K562 (cell line): Measurements from ENCODE around the gene SLCO2B1. TPM values are rescaled to one million over a fixed set of nuclear protein-coding genes. Genes with fewer than 3 reads are reported as not detected.

ENCODE experiments used
- ATAC-seq: fragments of 200-7000 bp; cut with Tn5 transposase; 3 replicates; pipeline ENCODE4 v1.9.1; 2020; ENCODE audit warnings: moderate library complexity
- BruUV-seq: library from RNA; stranded (reverse); fragments of 400-500 nt; replicated peaks from 2 replicates; lab custom pipeline; 2021; lab: Mats Ljungman, UMichigan
- CTCF ChIA-PET: fragments of 300-600 bp; formaldehyde crosslinking; extraction: SDS; loops from one replicate; lab custom pipeline; 2021; ENCODE audit warnings: low intra/inter-chr PET ratio; lab: Yijun Ruan, JAX
- POLR2A ChIA-PET: fragments of 300-600, 350-650 bp; sonication (Branson Sonifier 250); formaldehyde crosslinking; extraction: SDS; loops from one replicate; lab custom pipeline; 2021; ENCODE audit warnings: antibody characterized with exemption, inconsistent platforms; lab: Yijun Ruan, JAX
- DNase-seq, 4 experiments: peaks; one replicate each; pipeline versions ENCODE4 v3.0.0 to v3.0.0-alpha.2; 2011 to 2018; ENCODE audit warnings: low spot score in 3 of 4, mixed read lengths in 3 of 4; ENCODE audit errors: extremely low read depth in 1 of 4
- FAIRE-seq: peaks from 2 replicates; lab custom pipeline; 2011; peaks lifted over from hg19 to GRCh38; lab: Jason Lieb, UNC
- H2AFZ ChIP-seq: 2 replicates; pipeline ENCODE4 v1.6.0; 2011; ENCODE audit warnings: low read depth, low read length, control low read depth, inconsistent platforms
- H3K27ac ChIP-seq: fragments of 200-600 bp; 3 replicates; pipeline ENCODE4 v1.8.0; 2011; ENCODE audit warnings: low read depth, mild to moderate bottlenecking, control low read depth, inconsistent platforms, low read length, moderate library complexity, mixed read lengths; ENCODE audit errors: extremely low read depth
- H3K27me3 ChIP-seq, 2 experiments: fragments of 300-600 bp in 1 of 2; 2 replicates in 1 of 2; 3 replicates in 1 of 2; pipeline versions ENCODE4 v1.6.0 to v1.8.0; 2011; ENCODE audit warnings: inconsistent platforms in 2 of 2, low read length in 2 of 2, mild to moderate bottlenecking in 1 of 2, mixed read lengths in 1 of 2, moderate library complexity in 1 of 2; ENCODE audit not compliant: control insufficient read depth in 2 of 2, insufficient read depth in 2 of 2
- H3K36me3 ChIP-seq: fragments of 300-600 bp; 3 replicates; pipeline ENCODE4 v1.8.0; 2011; ENCODE audit warnings: mild to moderate bottlenecking, low read length, inconsistent platforms; ENCODE audit not compliant: control insufficient read depth, insufficient read depth
- H3K4me1 ChIP-seq, 2 experiments: fragments of 200-600 bp in 1 of 2; replicated peaks in 1 of 2; 2 replicates in 1 of 2; 3 replicates in 1 of 2; pipeline versions ENCODE4 v1.5.1 to v1.8.0; 2011; ENCODE audit warnings: inconsistent platforms in 2 of 2, low read length in 2 of 2, mild to moderate bottlenecking in 1 of 2, mixed read lengths in 1 of 2, moderate library complexity in 1 of 2; ENCODE audit not compliant: control insufficient read depth in 2 of 2, insufficient read depth in 2 of 2
- H3K4me2 ChIP-seq: 2 replicates; pipeline ENCODE4 v1.6.1; 2011; ENCODE audit warnings: low read length, control low read depth, inconsistent platforms, mixed read lengths; ENCODE audit not compliant: insufficient read depth
- H3K4me3 ChIP-seq: fragments of 200-600 bp; sonication (generic), shearing (Covaris generic); 2 replicates; pipeline ENCODE4 v1.5.1; 2016; ENCODE audit warnings: control low read depth, inconsistent platforms
- H3K79me2 ChIP-seq: fragments of 200-600 bp; 3 replicates; pipeline ENCODE4 v1.8.0; 2011; ENCODE audit warnings: low read length, inconsistent platforms; ENCODE audit not compliant: control insufficient read depth, insufficient read depth
- H3K9ac ChIP-seq, 2 experiments: 2 replicates each; pipeline versions ENCODE4 v1.6.0 to v1.6.1; 2011; ENCODE audit warnings: low read depth in 2 of 2, low read length in 2 of 2, control low read depth in 1 of 2, inconsistent platforms in 1 of 2, mild to moderate bottlenecking in 1 of 2, mixed read lengths in 1 of 2; ENCODE audit not compliant: insufficient read depth in 1 of 2
- H3K9me1 ChIP-seq: one replicate; pipeline ENCODE4 v1.6.0; 2011; ENCODE audit warnings: inconsistent platforms, mild to moderate bottlenecking, low read length, moderate library complexity; ENCODE audit not compliant: control insufficient read depth, insufficient read depth
- H3K9me3 ChIP-seq: replicated peaks from 2 replicates; pipeline ENCODE4 v1.5.1; 2011; ENCODE audit warnings: low read depth, low read length, inconsistent platforms; ENCODE audit not compliant: control insufficient read depth, insufficient read depth
- H4K20me1 ChIP-seq: replicated peaks from 2 replicates; pipeline ENCODE4 v1.6.1; 2011; ENCODE audit warnings: low read length, inconsistent platforms, mixed read lengths; ENCODE audit not compliant: control insufficient read depth, insufficient read depth
- ARNT ChIP-seq, 2 experiments: fragments of 450-650 bp; IDR thresholded peaks; 2 replicates each; pipeline ENCODE4 v1.6.1; 2016; ENCODE audit warnings: mild to moderate bottlenecking in 1 of 2
- ATF7 ChIP-seq: fragments of 450-650 bp; IDR thresholded peaks from 2 replicates; pipeline ENCODE4 v1.7.1; 2014; ENCODE audit warnings: mild to moderate bottlenecking, moderate library complexity
- CBFA2T2 ChIP-seq: fragments of 450-650 bp; conservative IDR thresholded peaks from 2 replicates; pipeline ENCODE4 v1.6.1; 2017; ENCODE audit warnings: mild to moderate bottlenecking
- CHAMP1 ChIP-seq: fragments of 450-650 bp; IDR thresholded peaks from 2 replicates; pipeline ENCODE4 v1.6.1; 2016; ENCODE audit warnings: mild to moderate bottlenecking
- DDX20 ChIP-seq: fragments of 450-650 bp; IDR thresholded peaks from 2 replicates; pipeline ENCODE4 v1.6.1; 2016; ENCODE audit warnings: missing genetic modification characterization, low read depth, mild to moderate bottlenecking, missing compliant biosample characterization, moderate library complexity
- HNRNPH1 ChIP-seq: fragments of 200-400 bp; formaldehyde crosslinking; optimal IDR thresholded peaks from 2 replicates; pipeline ENCODE3; 2017; ENCODE audit warnings: low read depth, mild to moderate bottlenecking, low read length, moderate library complexity
- ILF3 ChIP-seq: fragments of 450-650 bp; IDR thresholded peaks from 2 replicates; pipeline ENCODE4 v1.6.1; 2018; ENCODE audit warnings: antibody characterized with exemption, mild to moderate bottlenecking, moderate library complexity, borderline replicate concordance
- MAFK ChIP-seq: IDR thresholded peaks from 2 replicates; pipeline ENCODE4 v1.6.1; 2011; ENCODE audit warnings: low read length, improper control_type of control experiment
- MIER1 ChIP-seq: fragments of 450-650 bp; IDR thresholded peaks from 2 replicates; pipeline ENCODE4 v1.6.1; 2016; ENCODE audit warnings: antibody characterized with exemption, mild to moderate bottlenecking, low read depth
- MTF1 ChIP-seq: fragments of 250-450 bp; sonication (Bioruptor Pico); IDR thresholded peaks from 2 replicates; pipeline ENCODE4 v1.9.0; 2021; ENCODE audit warnings: moderate library complexity, mild to moderate bottlenecking, inconsistent platforms, borderline replicate concordance
- RBM15 ChIP-seq: fragments of 200-400 bp; formaldehyde crosslinking; IDR thresholded peaks from 2 replicates; pipeline ENCODE4 v1.6.1; 2018; ENCODE audit warnings: mild to moderate bottlenecking, low read length, moderate library complexity; ENCODE audit not compliant: insufficient read depth
- RCOR1 ChIP-seq, 2 experiments: IDR thresholded peaks; 2 replicates each; pipeline ENCODE4 v1.6.1; 2012; ENCODE audit warnings: low read depth in 2 of 2, low read length in 2 of 2, borderline replicate concordance in 1 of 2, improper control_type of control experiment in 1 of 2
- RFX7 ChIP-seq: fragments of 250-450 bp; sonication (Bioruptor Pico); IDR thresholded peaks from 2 replicates; pipeline ENCODE4 v1.5.1; 2021; ENCODE audit warnings: mild to moderate bottlenecking
- SAFB2 ChIP-seq: fragments of 200-400 bp; formaldehyde crosslinking; IDR thresholded peaks from 2 replicates; pipeline ENCODE4 v1.6.1; 2018; ENCODE audit warnings: borderline replicate concordance, low read length, low read depth, moderate library complexity; ENCODE audit not compliant: severe bottlenecking
- SIN3A ChIP-seq, 2 experiments: fragments of 150-350 bp in 1 of 2; IDR thresholded peaks; 2 replicates each; pipeline ENCODE4 v1.6.1; 2011 to 2016; ENCODE audit warnings: borderline replicate concordance in 2 of 2, low read depth in 2 of 2, low read length in 2 of 2, mild to moderate bottlenecking in 2 of 2, moderate library complexity in 2 of 2; ENCODE audit not compliant: control insufficient read depth in 1 of 2
- SREBF2 ChIP-seq: sonication (generic); formaldehyde crosslinking; IDR thresholded peaks from 2 replicates; pipeline ENCODE4 v1.4.0; 2020; ENCODE audit warnings: mild to moderate bottlenecking, missing genetic modification reagents
- SRSF9 ChIP-seq: fragments of 200-400 bp; formaldehyde crosslinking; IDR thresholded peaks from 2 replicates; pipeline ENCODE4 v1.6.1; 2017; ENCODE audit warnings: low read depth, low read length, borderline replicate concordance
- TRIM28 ChIP-seq: fragments of 450-650 bp; IDR thresholded peaks from 2 replicates; pipeline ENCODE4 v1.6.1; 2017
- WGBS: fragments of 100-300 bp; shearing (Covaris generic); methylation state at CpG from one replicate; pipeline ENCODE4 v1.1.6; 2016; ENCODE audit warnings: low coverage, mixed read lengths; ENCODE audit not compliant: insufficient coverage; ENCODE audit errors: missing lambda C conversion rate; 5-methylcytosine and 5-hydroxymethylcytosine counted together
- in situ Hi-C: fragments of 300-500 bp; cut with MboI; formaldehyde crosslinking; loops from 4 replicates; pipeline ENCODE4 v1.15.0; 2018; ENCODE audit warnings: inconsistent platforms, mixed read lengths
- intact Hi-C: fragments of 100-400 bp; cut with micrococcal nuclease; formaldehyde crosslinking; loops from 2 replicates; pipeline ENCODE4 v1.14.2; 2022
- polyA plus RNA-seq, 8 experiments: library from polyadenylated mRNA; depleted of rRNA in 4 of 8; stranded (reverse) in 5 of 8; unstranded in 3 of 8; fragments of >200 nt; fragmentation: Nextera tagmentation in 2 of 8; fragmentation: Illumina TruSeq in 1 of 8; extraction: Ambion mirVana in 2 of 8; extraction: Trizol in 1 of 8; gene quantifications; 2 replicates each; pipeline versions ENCODE4 v1.2.1 to v1.2.3, GENCODE V29; 2011 to 2014; ENCODE audit warnings: inconsistent platforms in 1 of 8, missing spikeins in 1 of 8
- total RNA-seq, 7 experiments: library from RNA; depleted of rRNA in 6 of 7; stranded (reverse); fragments of >200 nt in 6 of 7; fragmentation: Illumina TruSeq in 2 of 7; extraction: Trizol in 2 of 7; gene quantifications; 2 replicates each; pipeline versions ENCODE4 v1.2.1 to v1.2.3, GENCODE V29; 2011 to 2021; ENCODE audit warnings: low replicate concordance in 1 of 7
- TF ChIP-seq, protein P1 (sequence below): fragments of 450-650 bp; IDR thresholded peaks from 2 replicates; pipeline ENCODE4 v1.6.1; 2016; ENCODE audit warnings: missing biosample characterization, missing genetic modification characterization

Gene SLCO2B1
- total and polyA plus RNA-seq, 9 of the 15 experiments (the other 6 are each of a cell fraction or from before 2014, with no cell fraction given) = 0.70 to 14.7 (median 7.6) TPM

GRCh38 chr11:75165721-75166120 is 14.8 kb downstream of the SLCO2B1 start:
- intact Hi-C loops = no loop called here
- ChIA-PET POLR2A (no interaction called here), CTCF (no interaction called here)
- Histone ChIP-seq H4K20me1 (peaks cover 10% of the 10 kb centered on the region), H3K9ac (no peak overlapping the region), H3K9me1 (no peaks in the 10 kb centered on the region), H3K9me3 (no peaks in the 10 kb centered on the region; the same call in 1 of the 2 replicates), H3K4me3 (no peak overlapping the region), H3K4me2 (no peak overlapping the region), H3K4me1 (peaks cover 2 to 5% of the 10 kb centered on the region in 2 experiments; a peak in 4 of 5 replicates), H3K79me2 (no peaks in the 10 kb centered on the region), H2AFZ (no peak overlapping the region), H3K27me3 (peaks cover 0 to 8% of the 10 kb centered on the region in 2 experiments; a peak in 1 of 5 replicates), H3K27ac (no peak overlapping the region), H3K36me3 (no peaks in the 10 kb centered on the region)
- no peak for FAIRE-seq
- 64% methylated on average over 11 of the region's 11 CpGs for WGBS
- in situ Hi-C loops = no loop called here
- no peak for ATAC-seq
- DNase-seq = no peak
- BruUV-seq = no TSS peak
- TF ChIP-seq RFX7 (CRISPR knock-in tag) (no peak), ARNT (IDR thresholded peaks at IDR 0.05) (no peak), RCOR1 (IDR thresholded peaks at IDR 0.05; ENCODE audit: borderline replicate concordance in 1 of 2, low read depth in 2 of 2, low read length in 2 of 2) (no peak), SRSF9 (no peak), MIER1 (no peak), DDX20 (tag) (no peak), SIN3A (IDR thresholded peaks at IDR 0.05; ENCODE audit: borderline replicate concordance in 2 of 2, control insufficient read depth in 1 of 2, low read depth in 2 of 2, low read length in 2 of 2) (no peak), MAFK (no peak), TRIM28 (no peak), ATF7 (no peak), ILF3 (no peak), CHAMP1 (no peak), HNRNPH1 (no peak), CBFA2T2 (no peak), SREBF2 (CRISPR knock-in tag) (no peak), SAFB2 (no peak), MTF1 (CRISPR knock-in tag) (no peak), RBM15 (no peak)
- TF ChIP-seq, protein P1, sequence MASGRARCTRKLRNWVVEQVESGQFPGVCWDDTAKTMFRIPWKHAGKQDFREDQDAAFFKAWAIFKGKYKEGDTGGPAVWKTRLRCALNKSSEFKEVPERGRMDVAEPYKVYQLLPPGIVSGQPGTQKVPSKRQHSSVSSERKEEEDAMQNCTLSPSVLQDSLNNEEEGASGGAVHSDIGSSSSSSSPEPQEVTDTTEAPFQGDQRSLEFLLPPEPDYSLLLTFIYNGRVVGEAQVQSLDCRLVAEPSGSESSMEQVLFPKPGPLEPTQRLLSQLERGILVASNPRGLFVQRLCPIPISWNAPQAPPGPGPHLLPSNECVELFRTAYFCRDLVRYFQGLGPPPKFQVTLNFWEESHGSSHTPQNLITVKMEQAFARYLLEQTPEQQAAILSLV (tag) = no peak
